NCI-H2029 (cell line): ENCODE measurements around the gene DOK7.
"Not testable (repeated sequence)": the region's sequence is repeated elsewhere in the genome, so short reads cannot be mapped to it uniquely, and the experiment has no call there.

Experiments used
- DNase-seq: peaks from one replicate; lab custom pipeline; 2025; lab: John Stamatoyannopoulos, UW

The DOK7 gene

DNA sequence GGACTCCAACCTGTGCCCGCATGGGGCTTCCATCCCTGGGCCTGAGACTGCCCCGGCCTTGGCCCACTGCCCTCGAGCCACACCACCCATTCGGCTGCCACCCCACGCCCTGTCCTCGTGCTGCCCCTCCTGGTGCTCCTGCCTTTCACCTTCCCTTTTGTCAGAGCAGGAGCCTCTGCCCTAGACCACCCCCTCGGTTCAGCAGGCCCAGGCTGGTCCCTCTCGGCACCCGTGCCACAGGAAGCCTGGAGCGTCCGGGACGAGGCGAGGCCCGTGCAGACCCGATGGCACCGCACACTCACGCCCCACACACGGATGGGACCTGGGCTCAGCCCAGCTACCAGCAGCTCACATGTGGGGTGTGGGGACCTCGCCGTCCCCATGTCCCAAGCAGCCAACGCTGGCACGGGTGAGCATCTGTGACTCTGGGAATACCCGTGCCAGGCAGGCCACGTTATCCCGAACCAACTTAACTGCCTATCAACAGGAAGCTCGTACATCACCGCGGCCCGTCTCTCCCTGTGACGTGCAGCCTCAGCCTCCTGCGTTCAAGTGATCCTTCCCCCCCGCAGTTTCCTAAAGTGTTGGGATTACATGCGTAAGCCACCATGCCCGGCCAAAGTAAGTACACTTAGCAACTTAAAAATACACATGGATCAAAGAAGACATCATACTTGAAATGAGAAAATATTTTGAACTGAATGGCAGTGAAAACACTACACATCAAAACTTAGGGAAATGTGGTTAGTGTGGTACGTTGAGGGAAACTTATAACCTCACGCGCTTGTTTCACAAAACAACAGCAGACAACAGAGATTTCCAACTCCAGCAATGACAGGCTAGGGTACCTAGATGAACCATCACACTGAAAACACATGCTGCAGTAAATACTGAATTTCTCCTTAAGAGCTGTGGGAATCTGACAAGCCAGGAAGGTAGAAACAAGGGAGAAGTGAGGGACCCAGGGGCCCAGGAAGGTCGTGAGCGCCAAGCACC is 40.1 kb downstream of the DOK7 start:
- DNase-seq = no peak

- DNase-seq = no peak
These were observed 42.1 kb downstream of the DOK7 start for GRCh38 chr4:3505231-3505630.

DNA sequence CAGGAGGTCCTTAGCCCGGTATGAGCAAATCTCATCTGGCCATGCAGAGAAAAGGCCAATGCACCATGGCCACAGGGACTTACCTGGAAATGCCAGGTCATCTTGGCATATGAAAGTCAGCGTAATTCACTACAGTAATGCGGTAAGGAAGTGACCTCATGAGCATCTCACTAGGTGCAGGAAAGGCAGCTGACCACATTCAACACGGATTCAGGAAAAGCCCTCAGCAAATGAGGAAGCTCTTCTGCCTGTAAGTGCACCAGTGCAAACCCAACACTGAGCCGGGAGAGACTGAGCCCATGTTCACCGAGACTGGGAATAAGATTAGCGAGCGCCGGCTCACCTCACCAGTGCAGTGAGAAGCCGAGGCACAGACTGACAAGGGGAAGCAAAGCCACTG is 45.4 kb downstream of the DOK7 start:
- DNase-seq = no peak

DNA sequence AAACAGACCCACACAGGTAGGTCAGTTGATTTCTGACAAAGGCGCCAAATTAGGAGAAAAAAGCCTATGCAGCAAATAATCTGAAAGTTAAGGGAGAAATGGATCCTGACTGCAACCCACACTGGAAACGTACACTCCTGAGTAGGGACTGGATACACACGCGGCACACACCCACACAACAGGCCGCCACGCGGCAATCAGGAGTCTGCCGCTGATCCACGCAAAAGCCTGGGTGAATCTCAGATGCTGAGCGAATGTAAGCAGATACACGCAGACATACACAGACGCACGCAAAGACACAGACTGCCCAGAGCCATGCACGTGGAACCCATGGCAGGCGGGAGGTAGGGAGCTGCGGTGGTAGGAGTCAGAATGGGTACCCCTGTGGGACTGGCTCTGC is 47.4 kb downstream of the DOK7 start:
- DNase-seq = no peak

DNA sequence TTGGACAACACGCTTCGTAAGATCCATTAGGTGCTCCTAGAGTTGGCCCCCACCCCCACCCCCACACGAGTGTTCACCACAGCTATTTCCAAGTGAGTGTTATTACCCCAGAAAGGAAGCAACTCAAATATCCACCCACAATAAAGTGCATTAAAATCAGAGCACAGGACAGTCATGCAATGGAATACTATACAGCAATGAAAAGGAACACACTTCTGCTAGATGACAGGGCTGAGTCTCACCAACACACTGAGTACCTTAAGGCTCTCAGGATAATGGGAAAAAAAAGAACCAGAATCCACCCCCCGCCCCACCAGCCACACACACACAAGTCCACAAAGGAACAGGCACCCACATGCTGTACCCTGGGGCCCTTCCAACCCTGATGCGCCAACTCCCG is 48.1 kb downstream of the DOK7 start:
- DNase-seq = no peak

- DNase-seq = not testable (repeated sequence)
These were observed 48.5 kb downstream of the DOK7 start for GRCh38 chr4:3511601-3512000.

DNA sequence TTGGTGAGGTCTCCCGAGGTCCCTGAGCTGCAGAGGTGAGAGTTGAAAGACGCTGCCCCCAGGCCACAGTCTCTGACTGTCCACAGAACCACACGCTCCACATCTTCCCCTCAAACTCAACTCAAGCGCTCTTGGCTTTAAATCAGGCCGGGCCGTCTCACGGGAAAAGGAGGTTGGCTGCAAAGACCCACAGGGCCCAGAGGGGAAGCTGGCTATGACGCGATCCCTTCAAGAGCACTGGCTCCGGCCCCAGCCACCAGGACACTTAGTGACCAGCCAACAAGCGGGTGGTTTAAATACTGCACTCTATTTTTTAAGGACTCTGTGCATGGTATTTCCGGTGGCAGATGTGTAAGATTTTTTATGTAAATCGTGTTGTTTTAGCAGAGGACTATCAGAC is 49.2 kb downstream of the DOK7 start:
- no peak for DNase-seq

- DNase-seq = no peak
These were observed 49.6 kb downstream of the DOK7 start for GRCh38 chr4:3512719-3513118.

DNA sequence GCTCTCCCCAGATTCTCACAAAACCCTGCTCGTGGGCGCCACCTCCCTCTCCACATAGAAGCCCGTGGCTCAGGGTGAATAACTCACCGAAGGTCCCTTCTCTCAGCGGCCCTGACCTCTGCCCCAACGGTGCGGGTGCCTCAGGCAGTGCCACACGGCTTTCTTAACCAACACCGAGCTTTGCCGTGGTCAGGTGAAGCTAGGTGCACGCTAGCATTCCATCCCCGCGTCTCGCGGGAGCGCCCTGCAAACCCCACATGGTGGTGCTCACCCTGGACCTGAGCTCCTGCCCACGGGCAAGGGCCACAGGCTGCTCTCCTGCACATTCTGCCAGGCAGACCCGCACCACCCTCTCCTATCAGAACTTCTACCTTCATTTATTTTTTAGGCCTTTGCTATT is 50.7 kb downstream of the DOK7 start:
- no peak for DNase-seq

DNA sequence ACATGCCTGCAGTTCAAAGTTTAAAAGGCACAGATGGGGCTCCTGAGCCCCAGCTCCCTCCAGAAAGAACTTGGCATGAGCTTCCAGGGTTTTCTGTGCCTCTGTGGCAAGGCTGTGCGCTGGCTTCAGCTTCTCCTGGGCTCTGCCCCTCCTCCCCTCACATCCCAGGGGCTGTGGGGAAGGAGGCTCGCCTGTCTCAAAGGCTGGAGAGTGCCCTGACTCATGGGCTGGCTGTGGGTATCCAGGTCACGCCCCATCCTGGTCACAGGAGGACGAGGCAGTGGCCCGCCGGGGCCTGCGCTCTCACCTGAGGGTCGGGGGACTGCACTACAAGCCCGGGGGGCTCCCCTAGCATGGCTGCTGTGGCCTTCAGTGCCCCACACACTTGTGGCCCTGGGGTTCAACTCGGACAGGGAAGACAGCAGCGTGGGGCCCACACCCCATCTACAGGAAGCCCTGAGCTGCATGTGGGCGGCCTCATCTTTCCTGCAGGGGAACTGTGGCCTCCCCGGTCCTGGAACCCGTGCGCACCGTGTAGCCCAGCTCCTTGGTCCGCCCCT is 51.2 kb downstream of the DOK7 start:
- DNase-seq = no peak

- no peak for DNase-seq
These were observed 51.8 kb downstream of the DOK7 start for GRCh38 chr4:3514806-3515501.

DNA sequence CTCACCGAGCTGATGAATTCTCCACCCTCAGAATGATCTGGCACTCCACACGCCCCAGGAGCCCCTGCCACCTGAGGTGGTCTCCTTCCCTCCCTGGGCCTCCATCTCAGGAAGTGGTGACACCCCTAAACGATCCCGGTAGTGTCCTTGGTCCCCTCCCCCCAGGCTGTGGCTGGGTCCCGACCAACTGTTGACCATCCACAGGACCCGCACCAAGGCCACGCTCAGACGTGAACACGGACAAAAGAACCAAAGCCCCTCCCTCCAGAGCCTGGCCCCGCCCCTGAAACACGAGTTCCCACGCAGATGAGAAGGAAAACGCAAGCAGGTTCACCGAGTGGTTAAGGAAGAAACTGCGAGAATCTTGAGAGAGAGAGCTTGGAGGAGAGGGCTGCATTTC is 52.5 kb downstream of the DOK7 start:
- DNase-seq = no peak

GRCh38 chr4:3516061-3516835 is 53.1 kb downstream of the DOK7 start:
- no peak for DNase-seq

DNA sequence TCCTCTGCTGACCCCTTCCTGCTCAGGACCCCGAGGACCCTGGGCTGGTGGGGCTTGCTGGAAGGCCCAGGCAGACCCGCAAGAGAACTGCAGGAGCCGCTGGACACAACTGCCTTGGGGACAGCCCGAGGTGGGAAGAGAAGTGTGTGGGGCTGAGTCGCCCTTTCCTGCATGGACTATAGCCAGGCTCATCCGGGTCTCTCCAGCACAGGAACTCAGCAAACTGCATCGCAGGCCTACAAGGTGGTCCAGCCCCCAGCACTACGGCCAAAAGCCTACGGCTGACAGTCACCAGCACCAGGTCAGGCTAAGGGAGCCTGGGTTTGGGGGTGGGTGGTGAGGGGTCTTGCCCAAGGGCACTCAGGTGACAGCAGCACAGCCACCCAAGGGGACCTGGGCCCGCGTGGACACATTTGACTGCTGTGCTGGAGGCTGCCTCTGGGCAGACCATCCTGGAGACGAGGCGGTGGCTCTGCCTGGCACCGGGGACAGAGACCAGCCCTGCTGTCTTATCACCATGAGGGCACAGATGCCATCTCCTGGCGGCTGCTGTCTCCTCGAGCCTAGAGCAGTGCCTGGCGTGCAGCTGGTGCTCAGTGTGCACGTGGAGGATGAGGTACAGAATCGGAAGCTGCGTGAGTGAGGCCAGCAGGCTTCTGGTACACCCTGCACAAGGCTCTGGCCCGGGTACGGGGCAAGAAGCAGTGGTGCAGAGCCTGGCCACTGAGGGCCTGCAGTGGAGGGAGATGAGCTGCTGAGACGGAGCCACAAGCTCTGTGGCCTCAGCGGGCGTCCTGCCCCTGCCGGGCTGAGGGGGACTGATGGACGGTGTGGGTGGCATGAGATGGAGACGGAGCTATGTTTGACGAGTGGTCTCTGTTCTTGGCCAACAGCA is 54.0 kb downstream of the DOK7 start:
- no peak for DNase-seq

DNA sequence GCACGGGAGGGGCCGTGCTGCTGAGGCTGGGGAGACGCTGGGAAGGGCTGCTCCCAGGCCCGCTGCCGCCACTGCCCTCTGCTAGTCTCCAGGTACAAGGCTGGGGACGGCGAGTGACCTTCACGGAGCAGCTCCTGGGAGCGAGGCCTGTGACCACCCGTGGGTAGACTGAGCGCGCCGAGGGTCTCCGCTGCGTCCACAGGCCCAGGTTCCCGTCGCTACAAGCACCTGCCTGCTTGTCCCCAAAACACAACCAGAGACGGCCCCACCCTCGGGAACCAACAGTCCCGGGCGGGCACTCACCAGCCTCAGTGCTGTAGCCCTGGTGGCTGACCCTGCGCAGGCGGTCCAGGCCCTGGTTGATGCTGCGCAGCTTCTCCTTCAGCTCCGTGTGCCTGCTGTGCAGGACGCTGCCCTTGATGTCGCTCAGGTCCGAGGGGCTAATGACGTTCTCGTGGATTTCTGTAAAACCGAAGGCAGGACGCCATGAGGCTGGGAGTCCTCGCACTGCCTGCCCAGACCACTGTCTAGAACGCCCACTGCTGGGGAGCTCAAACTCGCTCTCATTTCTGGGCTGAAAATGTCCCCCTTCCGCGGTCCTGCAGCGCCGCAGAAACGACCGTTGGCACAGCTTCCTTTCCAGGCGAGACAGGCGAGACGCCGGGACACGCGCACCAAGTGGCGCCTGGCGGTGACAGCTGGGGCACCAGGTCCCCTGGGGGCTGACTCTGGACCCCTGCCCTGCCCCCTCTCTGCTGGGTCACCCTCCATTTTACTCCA is 54.8 kb downstream of the DOK7 start:
- no peak for DNase-seq

DNA sequence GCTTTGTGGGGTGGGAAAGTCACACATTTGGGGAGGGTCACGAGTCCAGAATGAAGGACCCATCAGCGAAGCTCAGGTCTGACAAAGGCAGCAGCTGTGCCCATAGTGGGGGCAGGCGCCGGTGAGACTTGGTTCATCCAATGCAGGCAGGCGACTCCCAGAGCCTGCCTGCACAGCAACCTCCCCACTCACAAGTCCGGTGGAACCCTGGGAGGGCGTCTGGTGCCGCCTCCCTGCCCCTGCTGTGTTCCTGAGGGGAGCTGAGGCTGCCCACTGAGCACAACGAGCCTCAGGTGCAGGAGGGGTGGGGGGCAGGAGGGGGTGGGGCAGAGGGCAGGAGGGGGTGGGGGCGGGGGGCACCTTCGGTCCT is 55.4 kb downstream of the DOK7 start:
- DNase-seq = no peak

DNA sequence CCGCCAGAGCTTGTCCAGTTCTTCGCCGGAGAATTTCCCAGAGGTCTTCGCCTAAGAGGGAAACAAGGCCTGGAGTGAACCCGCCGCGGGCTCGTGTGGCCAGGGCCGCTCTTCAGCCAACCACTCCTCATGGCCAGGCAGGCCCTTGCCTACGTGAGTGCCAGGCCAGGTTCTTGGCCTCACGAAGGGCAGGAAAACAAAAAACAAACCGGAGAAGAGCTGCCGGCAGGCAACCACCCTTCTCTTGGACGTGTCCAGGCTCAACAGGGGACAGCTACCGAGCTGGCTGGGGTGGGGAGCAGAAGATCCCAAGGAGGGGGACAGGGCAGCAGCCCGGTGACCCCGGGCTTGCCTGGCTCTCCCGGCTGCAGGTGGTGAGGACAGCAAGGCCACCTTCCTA is 55.8 kb downstream of the DOK7 start:
- DNase-seq = no peak

DNA sequence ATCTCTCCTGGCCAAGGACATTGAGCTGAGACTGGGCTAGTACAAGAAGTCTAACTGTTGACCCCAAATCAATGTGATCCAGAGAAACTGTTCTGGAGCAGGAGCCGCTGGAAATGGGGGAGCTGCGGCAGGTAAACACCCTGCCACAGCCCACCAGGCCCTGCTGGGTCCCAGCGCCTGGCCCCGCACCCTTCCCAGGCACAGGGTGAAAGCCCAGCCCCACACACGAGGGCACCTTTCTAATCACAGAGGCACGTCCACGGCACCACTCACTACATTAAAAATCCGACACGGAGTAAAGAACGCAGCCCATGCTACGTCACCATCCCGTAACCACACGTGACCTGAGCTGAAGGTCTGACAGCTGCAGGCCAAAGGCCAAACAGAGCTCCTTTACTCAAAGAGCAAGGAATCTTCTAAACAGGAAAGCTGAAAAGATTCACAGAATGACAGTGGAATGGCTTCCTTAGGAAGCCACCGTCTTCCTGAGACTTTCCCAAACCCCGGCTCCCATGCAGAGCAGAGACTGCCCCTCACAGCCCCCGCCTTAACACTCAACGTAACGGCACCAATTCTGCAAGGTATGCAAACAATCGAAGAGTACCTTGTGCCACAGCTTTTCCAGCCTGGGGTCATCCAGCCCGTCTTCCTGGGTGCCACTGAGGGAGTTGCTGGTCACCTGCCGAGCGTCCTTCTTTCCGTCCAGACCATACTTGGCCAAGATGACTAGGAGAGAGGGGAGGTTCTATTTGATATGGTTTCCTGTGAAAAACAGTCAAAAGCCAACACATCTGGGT is 56.6 kb downstream of the DOK7 start:
- DNase-seq = no peak

DNA sequence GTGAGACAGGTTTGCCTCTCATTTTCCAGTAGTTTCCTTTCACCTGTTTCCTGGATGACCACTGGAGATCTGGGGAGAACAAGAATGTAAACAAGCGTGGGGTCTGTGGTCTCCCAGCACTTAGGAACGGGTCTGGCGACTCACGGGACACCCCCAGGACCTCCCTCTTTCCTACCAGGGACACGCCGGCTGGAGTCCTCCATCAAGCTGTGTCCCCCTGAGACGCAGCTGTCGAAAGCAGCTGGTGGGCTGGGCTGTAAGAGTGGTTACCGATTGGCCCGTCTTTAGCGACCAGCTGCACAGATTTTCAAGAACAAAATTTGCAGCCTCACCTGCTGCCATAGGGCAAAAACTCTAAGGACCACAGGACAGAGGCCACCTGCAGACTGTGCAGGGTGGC is 57.2 kb downstream of the DOK7 start:
- no peak for DNase-seq
